ENCODE results near the gene SKAP2.
A peak's percentile ranks its signal among the peaks of the same experiment; 100 is the strongest.

Gene SKAP2

GRCh38 chr7:26777385-26777784 lies 87.0 kb downstream of the SKAP2 start:
- peaks cover 2% of the 10 kb centered on the region; the same call in 1 of the 2 replicates for H3K9me3 ChIP-seq (ENCODE audit: insufficient read depth, low read length)
- H3K4me3 ChIP-seq (ENCODE audit: insufficient read length, low read depth) = no peak overlapping the region
- no peaks in the 10 kb centered on the region for H3K36me3 ChIP-seq (ENCODE audit: insufficient read depth, insufficient read length, low read length)
- DNase-seq (ENCODE audit: low read depth, low spot score) = no peak
- H3K9ac ChIP-seq (ENCODE audit: insufficient read length, low read depth) = no peak overlapping the region
- H3K4me1 ChIP-seq (ENCODE audit: insufficient read depth, insufficient read length) = no peaks in the 10 kb centered on the region
- TF ChIP-seq YY1 (IDR thresholded peaks at IDR 0.05; ENCODE audit: insufficient read depth, insufficient read length) = no peak
- H3K27me3 ChIP-seq (ENCODE audit: insufficient read depth, insufficient read length) = no peaks in the 10 kb centered on the region

GRCh38 chr7:26760501-26760900 lies 103.9 kb downstream of the SKAP2 start:
- DNase-seq (ENCODE audit: low read depth, low spot score) = no peak
- no peak for TF ChIP-seq SUZ12 (IDR thresholded peaks at IDR 0.05; ENCODE audit: extremely low read depth, insufficient read depth, insufficient read length)
- TF ChIP-seq YY1 (IDR thresholded peaks at IDR 0.05; ENCODE audit: insufficient read depth, insufficient read length) = no peak
- TF ChIP-seq ZNF274 (IDR thresholded peaks at IDR 0.05; ENCODE audit: low read depth, low read length) = no peak
- no peaks in the 10 kb centered on the region for H3K4me1 ChIP-seq (ENCODE audit: insufficient read depth, insufficient read length)

GRCh38 chr7:26759108-26759507 lies 105.3 kb downstream of the SKAP2 start:
- TF ChIP-seq ZNF274 (IDR thresholded peaks at IDR 0.05; ENCODE audit: low read depth, low read length) = no peak
- no peak for TF ChIP-seq YY1 (IDR thresholded peaks at IDR 0.05; ENCODE audit: insufficient read depth, insufficient read length)
- DNase-seq (ENCODE audit: low read depth, low spot score) = no peak
- no peaks in the 10 kb centered on the region for H3K27me3 ChIP-seq (ENCODE audit: insufficient read depth, insufficient read length)

More at GRCh38 chr7:26760501-26760900, 103.9 kb downstream of the SKAP2 start:
- 0 out of 2 replicates have a peak, but pooled peaks cover 3% of the 10 kb centered on the region for H3K9me3 ChIP-seq (ENCODE audit: insufficient read depth, low read length)
- H3K27me3 ChIP-seq (ENCODE audit: insufficient read depth, insufficient read length) = no peaks in the 10 kb centered on the region
- H3K36me3 ChIP-seq (ENCODE audit: insufficient read depth, insufficient read length, low read length) = no peaks in the 10 kb centered on the region
- H3K4me3 ChIP-seq (ENCODE audit: insufficient read length, low read depth) = no peak overlapping the region
- H3K9ac ChIP-seq (ENCODE audit: insufficient read length, low read depth) = no peak overlapping the region

GRCh38 chr7:26743205-26743604 lies 121.2 kb downstream of the SKAP2 start:
- Histone ChIP-seq H3K27me3 (ENCODE audit: insufficient read depth, insufficient read length) (no peaks in the 10 kb centered on the region), H3K4me3 (ENCODE audit: insufficient read length, low read depth) (no peak overlapping the region), H3K9me3 (ENCODE audit: insufficient read depth, low read length) (no peaks in the 10 kb centered on the region), H3K36me3 (ENCODE audit: insufficient read depth, insufficient read length, low read length) (no peaks in the 10 kb centered on the region), H3K9ac (ENCODE audit: insufficient read length, low read depth) (no peak overlapping the region), H3K4me1 (ENCODE audit: insufficient read depth, insufficient read length) (no peaks in the 10 kb centered on the region)
- TF ChIP-seq YY1 (IDR thresholded peaks at IDR 0.05; ENCODE audit: insufficient read depth, insufficient read length) (no peak), SUZ12 (IDR thresholded peaks at IDR 0.05; ENCODE audit: extremely low read depth, insufficient read depth, insufficient read length) (no peak), ZNF274 (IDR thresholded peaks at IDR 0.05; ENCODE audit: low read depth, low read length) (no peak)
- no peak for DNase-seq (ENCODE audit: low read depth, low spot score)

More at GRCh38 chr7:26759108-26759507, 105.3 kb downstream of the SKAP2 start:
- Histone ChIP-seq H3K9ac (ENCODE audit: insufficient read length, low read depth) (no peak overlapping the region), H3K9me3 (ENCODE audit: insufficient read depth, low read length) (0 out of 2 replicates have a peak, but pooled peaks cover 3% of the 10 kb centered on the region), H3K36me3 (ENCODE audit: insufficient read depth, insufficient read length, low read length) (no peaks in the 10 kb centered on the region), H3K4me1 (ENCODE audit: insufficient read depth, insufficient read length) (no peaks in the 10 kb centered on the region), H3K4me3 (ENCODE audit: insufficient read length, low read depth) (no peak overlapping the region)

- Histone ChIP-seq H3K4me3 (ENCODE audit: insufficient read length, low read depth) (no peak overlapping the region), H3K4me1 (ENCODE audit: insufficient read depth, insufficient read length) (no peaks in the 10 kb centered on the region), H3K36me3 (ENCODE audit: insufficient read depth, insufficient read length, low read length) (no peaks in the 10 kb centered on the region), H3K27me3 (ENCODE audit: insufficient read depth, insufficient read length) (no peaks in the 10 kb centered on the region), H3K9me3 (ENCODE audit: insufficient read depth, low read length) (peaks cover 12% of the 10 kb centered on the region; the same call in 1 of the 2 replicates), H3K9ac (ENCODE audit: insufficient read length, low read depth) (no peak overlapping the region)
- peak; percentile 57 for DNase-seq (ENCODE audit: low read depth, low spot score)
- TF ChIP-seq SUZ12 (IDR thresholded peaks at IDR 0.05; ENCODE audit: extremely low read depth, insufficient read depth, insufficient read length) (no peak), YY1 (IDR thresholded peaks at IDR 0.05; ENCODE audit: insufficient read depth, insufficient read length) (no peak), ZNF274 (IDR thresholded peaks at IDR 0.05; ENCODE audit: low read depth, low read length) (no peak)
These were observed 128.3 kb downstream of the SKAP2 start for GRCh38 chr7:26735976-26736600.

- H3K9ac ChIP-seq (ENCODE audit: insufficient read length, low read depth) = no peak overlapping the region
- H3K27me3 ChIP-seq (ENCODE audit: insufficient read depth, insufficient read length) = no peaks in the 10 kb centered on the region
- no peaks in the 10 kb centered on the region for H3K9me3 ChIP-seq (ENCODE audit: insufficient read depth, low read length)
- H3K4me1 ChIP-seq (ENCODE audit: insufficient read depth, insufficient read length) = no peaks in the 10 kb centered on the region
- TF ChIP-seq SUZ12 (IDR thresholded peaks at IDR 0.05; ENCODE audit: extremely low read depth, insufficient read depth, insufficient read length) (no peak), YY1 (IDR thresholded peaks at IDR 0.05; ENCODE audit: insufficient read depth, insufficient read length) (no peak), ZNF274 (IDR thresholded peaks at IDR 0.05; ENCODE audit: low read depth, low read length) (no peak)
- no peaks in the 10 kb centered on the region for H3K36me3 ChIP-seq (ENCODE audit: insufficient read depth, insufficient read length, low read length)
- no peak for DNase-seq (ENCODE audit: low read depth, low spot score)
- no peak overlapping the region for H3K4me3 ChIP-seq (ENCODE audit: insufficient read length, low read depth)
These were observed 135.1 kb downstream of the SKAP2 start for GRCh38 chr7:26729150-26729775.

GRCh38 chr7:26726051-26726450 lies 138.3 kb downstream of the SKAP2 start:
- no peaks in the 10 kb centered on the region for H3K27me3 ChIP-seq (ENCODE audit: insufficient read depth, insufficient read length)
- H3K4me1 ChIP-seq (ENCODE audit: insufficient read depth, insufficient read length) = no peaks in the 10 kb centered on the region
- no peaks in the 10 kb centered on the region for H3K36me3 ChIP-seq (ENCODE audit: insufficient read depth, insufficient read length, low read length)
- no peak overlapping the region for H3K9ac ChIP-seq (ENCODE audit: insufficient read length, low read depth)
- DNase-seq (ENCODE audit: low read depth, low spot score) = no peak
- no peaks in the 10 kb centered on the region for H3K9me3 ChIP-seq (ENCODE audit: insufficient read depth, low read length)
- TF ChIP-seq ZNF274 (IDR thresholded peaks at IDR 0.05; ENCODE audit: low read depth, low read length) (no peak), YY1 (IDR thresholded peaks at IDR 0.05; ENCODE audit: insufficient read depth, insufficient read length) (no peak), SUZ12 (IDR thresholded peaks at IDR 0.05; ENCODE audit: extremely low read depth, insufficient read depth, insufficient read length) (no peak)
- no peak overlapping the region for H3K4me3 ChIP-seq (ENCODE audit: insufficient read length, low read depth)

All from NT2/D1 (cell line).